NCI-H2081 treated with DMSO at 0.1 percent for 48 hours (cell line): ENCODE data around the gene FEM1A.
"Not testable (repeated sequence)": the region's sequence is repeated elsewhere in the genome, so short reads cannot be mapped to it uniquely, and the experiment has no call there.

Source experiments
- DNase-seq: peaks from one replicate; lab custom pipeline; 2025; lab: John Stamatoyannopoulos, UW

FEM1A gene

GRCh38 chr19:4791183-4792018, at the start of gene FEM1A:
FEM1A (plus strand) TSS chr19:4791734; CDS start chr19:4791855, 121 bp downstream.
- peak; percentile 98 for DNase-seq

- DNase-seq = peak; percentile 81
Measured at GRCh38 chr19:4742723-4743646, 48.5 kb upstream of the FEM1A start.

GRCh38 chr19:4744451-4745174, 46.9 kb upstream of the FEM1A start:
- DNase-seq = no peak

GRCh38 chr19:4745175-4745574, 46.4 kb upstream of the FEM1A start:
- DNase-seq = not testable (repeated sequence)

GRCh38 chr19:4745986-4746385, 45.5 kb upstream of the FEM1A start:
- no peak for DNase-seq

- DNase-seq = no peak
Measured at GRCh38 chr19:4748185-4748584, 43.3 kb upstream of the FEM1A start.

GRCh38 chr19:4748589-4748988, 42.9 kb upstream of the FEM1A start:
- DNase-seq = no peak

- no peak for DNase-seq
Measured at GRCh38 chr19:4749870-4750590, 41.5 kb upstream of the FEM1A start.

GRCh38 chr19:4754248-4754647, 37.3 kb upstream of the FEM1A start:
- DNase-seq = no peak

- no peak for DNase-seq
Measured at GRCh38 chr19:4755459-4755858, 36.1 kb upstream of the FEM1A start.

- DNase-seq = no peak
Measured at GRCh38 chr19:4758082-4758481, 33.5 kb upstream of the FEM1A start.

GRCh38 chr19:4758659-4759058, 32.9 kb upstream of the FEM1A start:
- no peak for DNase-seq

GRCh38 chr19:4759388-4760284, 31.9 kb upstream of the FEM1A start:
- peak; percentile 89 for DNase-seq

GRCh38 chr19:4760285-4760650, 31.3 kb upstream of the FEM1A start:
- no peak for DNase-seq

- DNase-seq = no peak
Measured at GRCh38 chr19:4763021-4763420, 28.5 kb upstream of the FEM1A start.

GRCh38 chr19:4764393-4764660, 27.2 kb upstream of the FEM1A start:
- DNase-seq = no peak

- DNase-seq = peak; percentile 87
Measured at GRCh38 chr19:4768934-4769777, 22.4 kb upstream of the FEM1A start.

- no peak for DNase-seq
Measured at GRCh38 chr19:4772566-4772965, 19.0 kb upstream of the FEM1A start.

- no peak for DNase-seq
Measured at GRCh38 chr19:4773047-4773640, 18.4 kb upstream of the FEM1A start.
